SU-DHL-6 (cell line): ENCODE results near the gene BOLA2B.
"Not testable (repeated sequence)": the region's sequence is repeated elsewhere in the genome, so short reads cannot be mapped to it uniquely, and the experiment has no call there.

Experiments used
- EZH2phosphoT487 ChIP-seq: fragments of 200-600 bp; sonication (generic), shearing (Covaris generic); conservative IDR thresholded peaks from 2 replicates; pipeline ENCODE4 v1.6.1; 2018; ENCODE audit warnings: mild to moderate bottlenecking, antibody characterized with exemption, low read length, moderate library complexity, mixed read lengths
- TF ChIP-seq, protein P1 (sequence below): fragments of 200-600 bp; sonication (generic); IDR thresholded peaks from one replicate; pipeline ENCODE4 v1.5.1; 2017; ENCODE audit warnings: antibody characterized with exemption, mild to moderate bottlenecking, low read length, moderate library complexity; ENCODE audit not compliant: insufficient read depth, poor library complexity, severe bottlenecking

DNA sequence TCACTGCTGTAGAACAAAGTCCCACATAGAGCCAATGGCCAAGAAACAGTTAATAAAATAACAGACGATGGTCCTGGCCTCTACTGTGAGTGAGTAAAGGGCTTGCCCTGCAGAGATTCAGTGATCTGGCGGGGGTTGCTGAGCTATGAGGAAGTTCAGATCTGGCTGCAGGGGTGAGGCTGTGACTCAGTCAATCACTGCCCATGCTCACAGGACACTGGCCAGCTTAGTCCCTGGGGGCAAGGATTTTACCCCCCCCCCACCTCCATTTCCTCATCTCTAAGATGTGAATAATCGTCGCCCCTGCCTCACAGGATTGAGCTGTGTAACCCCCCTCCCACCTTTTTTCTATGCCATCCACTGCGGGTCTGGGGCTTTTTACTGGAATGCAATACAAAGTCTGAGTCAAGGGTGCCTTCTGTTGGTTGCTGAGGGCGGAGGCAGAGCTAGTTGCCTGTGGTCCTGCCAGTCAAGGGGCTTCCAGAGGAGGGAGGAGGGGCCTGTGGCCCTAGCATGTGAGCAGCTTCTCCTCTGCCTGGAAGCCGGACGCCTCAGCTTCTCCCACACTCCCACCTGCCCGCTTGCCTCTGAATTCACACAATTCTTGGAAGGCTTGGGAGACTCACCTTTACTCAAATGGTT lies 13.7 kb upstream of the BOLA2B start:
- TF ChIP-seq, protein P1, sequence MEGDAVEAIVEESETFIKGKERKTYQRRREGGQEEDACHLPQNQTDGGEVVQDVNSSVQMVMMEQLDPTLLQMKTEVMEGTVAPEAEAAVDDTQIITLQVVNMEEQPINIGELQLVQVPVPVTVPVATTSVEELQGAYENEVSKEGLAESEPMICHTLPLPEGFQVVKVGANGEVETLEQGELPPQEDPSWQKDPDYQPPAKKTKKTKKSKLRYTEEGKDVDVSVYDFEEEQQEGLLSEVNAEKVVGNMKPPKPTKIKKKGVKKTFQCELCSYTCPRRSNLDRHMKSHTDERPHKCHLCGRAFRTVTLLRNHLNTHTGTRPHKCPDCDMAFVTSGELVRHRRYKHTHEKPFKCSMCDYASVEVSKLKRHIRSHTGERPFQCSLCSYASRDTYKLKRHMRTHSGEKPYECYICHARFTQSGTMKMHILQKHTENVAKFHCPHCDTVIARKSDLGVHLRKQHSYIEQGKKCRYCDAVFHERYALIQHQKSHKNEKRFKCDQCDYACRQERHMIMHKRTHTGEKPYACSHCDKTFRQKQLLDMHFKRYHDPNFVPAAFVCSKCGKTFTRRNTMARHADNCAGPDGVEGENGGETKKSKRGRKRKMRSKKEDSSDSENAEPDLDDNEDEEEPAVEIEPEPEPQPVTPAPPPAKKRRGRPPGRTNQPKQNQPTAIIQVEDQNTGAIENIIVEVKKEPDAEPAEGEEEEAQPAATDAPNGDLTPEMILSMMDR = not testable (repeated sequence)
- TF ChIP-seq EZH2phosphoT487 = not testable (repeated sequence)
